K562 (cell line): Measurements from ENCODE around the gene IBA57. TPM values are rescaled to one million over a fixed set of nuclear protein-coding genes. Genes with fewer than 3 reads are reported as not detected.

Source experiments
- CHD2 ChIP-seq: IDR thresholded peaks from 2 replicates; pipeline ENCODE4 v1.6.1; 2011; ENCODE audit warnings: low read depth, low read length
- CREBBP ChIP-seq: IDR thresholded peaks from one replicate; pipeline ENCODE4 v1.6.1; 2012; ENCODE audit warnings: low read depth, mild to moderate bottlenecking, control low read depth, inconsistent platforms, low read length
- CREM ChIP-seq: IDR thresholded peaks from 2 replicates; pipeline ENCODE4 v1.6.1; 2014; ENCODE audit warnings: antibody characterized with exemption, low read depth
- ETS1 ChIP-seq: conservative IDR thresholded peaks from 2 replicates; pipeline ENCODE4 v1.6.1; 2011; ENCODE audit warnings: low read depth, mild to moderate bottlenecking, low read length; ENCODE audit not compliant: control insufficient read depth
- HIVEP1 ChIP-seq: fragments of 250-450 bp; sonication (Bioruptor Pico); IDR thresholded peaks from 2 replicates; pipeline ENCODE4 v1.4.0; 2020; ENCODE audit warnings: mild to moderate bottlenecking
- JUN ChIP-seq, 2 experiments: sonication (generic) in 1 of 2; formaldehyde crosslinking in 1 of 2; IDR thresholded peaks; 2 replicates each; pipeline versions ENCODE4 v1.6.1 to v1.8.0; 2012 to 2022; ENCODE audit warnings: borderline replicate concordance in 2 of 2, mild to moderate bottlenecking in 2 of 2, improper control_type of control experiment in 1 of 2, low read depth in 1 of 2, low read length in 1 of 2, missing genetic modification reagents in 1 of 2
- L3MBTL2 ChIP-seq: fragments of 450-650 bp; IDR thresholded peaks from 2 replicates; pipeline ENCODE4 v1.6.1; 2016; ENCODE audit warnings: mild to moderate bottlenecking, moderate library complexity
- LARP7 ChIP-seq: fragments of 450-650 bp; IDR thresholded peaks from 2 replicates; pipeline ENCODE4 v1.6.1; 2016
- NCOA1 ChIP-seq: fragments of 450-650 bp; IDR thresholded peaks from 2 replicates; pipeline ENCODE4 v1.6.1; 2016; ENCODE audit warnings: low read depth
- POLR2A ChIP-seq: fragments of 450-650 bp; conservative IDR thresholded peaks from 2 replicates; pipeline ENCODE4 v1.6.1; 2016
- POLR2B ChIP-seq: fragments of 450-650 bp; IDR thresholded peaks from 2 replicates; pipeline ENCODE4 v1.6.1; 2018; ENCODE audit warnings: low read depth; ENCODE audit not compliant: partially characterized antibody
- POLR2G ChIP-seq: fragments of 200-400 bp; formaldehyde crosslinking; IDR thresholded peaks from 2 replicates; pipeline ENCODE4 v1.6.1; 2017; ENCODE audit warnings: low read depth, mild to moderate bottlenecking, antibody characterized with exemption, low read length, moderate library complexity
- SP1 ChIP-seq: sonication (generic); formaldehyde crosslinking; IDR thresholded peaks from 2 replicates; pipeline ENCODE4 v1.8.1; 2022; ENCODE audit warnings: mild to moderate bottlenecking, missing genetic modification reagents
- STAG1 ChIP-seq: sonication (generic); formaldehyde crosslinking; IDR thresholded peaks from 2 replicates; pipeline ENCODE4 v1.5.0; 2020; ENCODE audit warnings: missing genetic modification reagents, borderline replicate concordance
- TAF1 ChIP-seq: IDR thresholded peaks from 2 replicates; pipeline ENCODE4 v1.6.1; 2011; ENCODE audit warnings: mild to moderate bottlenecking, low read length, moderate library complexity; ENCODE audit not compliant: insufficient read depth, control insufficient read depth, severe bottlenecking; ENCODE audit errors: extremely low read depth
- TFAP4 ChIP-seq: sonication (generic); formaldehyde crosslinking; IDR thresholded peaks from 2 replicates; pipeline ENCODE4 v1.8.0; 2022; ENCODE audit warnings: missing genetic modification reagents, mild to moderate bottlenecking, moderate library complexity, borderline replicate concordance
- UBTF ChIP-seq, 2 experiments: IDR thresholded peaks; 2 replicates each; pipeline ENCODE4 v1.6.1; 2012; ENCODE audit warnings: improper control_type of control experiment in 2 of 2, low read depth in 2 of 2, low read length in 2 of 2, borderline replicate concordance in 1 of 2
- ZBTB33 ChIP-seq: sonication (generic); formaldehyde crosslinking; IDR thresholded peaks from 2 replicates; pipeline ENCODE4 v1.8.1; 2023; ENCODE audit warnings: mild to moderate bottlenecking, missing genetic modification reagents
- ZFP1 ChIP-seq: fragments of 450-650 bp; formaldehyde crosslinking; IDR thresholded peaks from 2 replicates; pipeline ENCODE4 v1.4.0; 2020; ENCODE audit warnings: mild to moderate bottlenecking, mixed read lengths
- ZNF253 ChIP-seq: fragments of 250-450 bp; sonication (Bioruptor Pico); conservative IDR thresholded peaks from 2 replicates; pipeline ENCODE4 v1.6.1; 2021; ENCODE audit warnings: mild to moderate bottlenecking
- ZNF507 ChIP-seq: conservative IDR thresholded peaks from 2 replicates; pipeline ENCODE4 v1.6.1; 2017; ENCODE audit warnings: missing genetic modification characterization, missing compliant biosample characterization
- ZNF57 ChIP-seq: fragments of 450-650 bp; formaldehyde crosslinking; IDR thresholded peaks from 2 replicates; pipeline ENCODE4 v1.4.0; 2020; ENCODE audit warnings: mild to moderate bottlenecking, moderate library complexity
- polyA plus RNA-seq, 8 experiments: library from polyadenylated mRNA; depleted of rRNA in 4 of 8; stranded (reverse) in 5 of 8; unstranded in 3 of 8; fragments of >200 nt; fragmentation: Nextera tagmentation in 2 of 8; fragmentation: Illumina TruSeq in 1 of 8; extraction: Ambion mirVana in 2 of 8; extraction: Trizol in 1 of 8; gene quantifications; 2 replicates each; pipeline versions ENCODE4 v1.2.1 to v1.2.3, GENCODE V29; 2011 to 2014; ENCODE audit warnings: inconsistent platforms in 1 of 8, missing spikeins in 1 of 8
- total RNA-seq, 7 experiments: library from RNA; depleted of rRNA in 6 of 7; stranded (reverse); fragments of >200 nt in 6 of 7; fragmentation: Illumina TruSeq in 2 of 7; extraction: Trizol in 2 of 7; gene quantifications; 2 replicates each; pipeline versions ENCODE4 v1.2.1 to v1.2.3, GENCODE V29; 2011 to 2021; ENCODE audit warnings: low replicate concordance in 1 of 7

The IBA57 gene
- total and polyA plus RNA-seq, 9 of the 15 experiments (the other 6 are each of a cell fraction or from before 2014, with no cell fraction given) = 0.77 to 15.5 (median 2.7) TPM

GRCh38 chr1:228212966-228213844 lies 47.6 kb downstream of the IBA57 start (continued):
- TF ChIP-seq UBTF (IDR thresholded peaks at IDR 0.05; ENCODE audit: borderline replicate concordance in 1 of 2, low read depth in 2 of 2, low read length in 2 of 2) = no peak
- peak; percentile 11; the same call in 1 of the 2 replicates for TF ChIP-seq ETS1
- TF ChIP-seq POLR2G = peak; percentile 72
- TF ChIP-seq ZBTB33 = no peak
- TF ChIP-seq L3MBTL2 = peak; percentile 94
- TF ChIP-seq ZFP1 (CRISPR knock-in tag) = no peak
- no peak for TF ChIP-seq CREBBP
- TF ChIP-seq ZNF253 (CRISPR knock-in tag) = no peak
- peak; percentile 50 for TF ChIP-seq POLR2B
- TF ChIP-seq SP1 (CRISPR knock-in tag) = peak; percentile 49; the same call in 1 of the 2 replicates
- TF ChIP-seq POLR2A = peak; percentile 34; the same call in 1 of the 2 replicates
- TF ChIP-seq HIVEP1 = no peak
- TF ChIP-seq ZNF507 (tag) = no peak
- no peak for TF ChIP-seq CHD2
- peak; percentile 19 for TF ChIP-seq TAF1
- TF ChIP-seq JUN (IDR thresholded peaks at IDR 0.05; ENCODE audit: borderline replicate concordance, low read depth, low read length) = peak; percentile 47; the same call in 1 of the 2 replicates
- no peak for TF ChIP-seq JUN (CRISPR knock-in tag; IDR thresholded peaks at IDR 0.05; ENCODE audit: borderline replicate concordance)
- peak; percentile 83 for TF ChIP-seq TFAP4 (CRISPR knock-in tag)
- TF ChIP-seq NCOA1 = no peak
- no peak for TF ChIP-seq STAG1 (CRISPR knock-in tag)
- TF ChIP-seq LARP7 = peak; percentile 63; the same call in 1 of the 2 replicates
- TF ChIP-seq ZNF57 (CRISPR knock-in tag) = no peak
- peak; percentile 95 for TF ChIP-seq CREM
